Activated CD4-positive, alpha-beta memory T cell treated with anti-CD3 and anti-CD28 coated beads for 36 hours (primary cell): ENCODE results near the gene ZC3HAV1L. TPM values are rescaled to one million over a fixed set of nuclear protein-coding genes. Genes with fewer than 3 reads are reported as not detected.
A peak's percentile ranks its signal among the peaks of the same experiment; 100 is the strongest.
"Not testable (repeated sequence)": the region's sequence is repeated elsewhere in the genome, so short reads cannot be mapped to it uniquely, and the experiment has no call there.

Source experiments
- CTCF ChIA-PET: fragments of 350-600 bp; sonication (Branson Sonifier 250); formaldehyde crosslinking; loops from one replicate; lab custom pipeline; 2021; ENCODE audit warnings: antibody characterized with exemption, inconsistent platforms; lab: Charles Lee
- POLR2A ChIA-PET: fragments of 350-600 bp; sonication (Branson Sonifier 250); formaldehyde crosslinking; loops from one replicate; lab custom pipeline; 2021; ENCODE audit warnings: antibody characterized with exemption; lab: Charles Lee
- DNase-seq: peaks from one replicate; pipeline ENCODE4 v3.0.0-alpha.2; 2020
- H3K27ac Mint-ChIP-seq: one replicate; pipeline ENCODE4 v1.8.0; 2021; ENCODE audit warnings: mixed read lengths
- H3K27me3 Mint-ChIP-seq: one replicate; pipeline ENCODE4 v1.8.0; 2021; ENCODE audit warnings: mixed read lengths
- H3K36me3 Mint-ChIP-seq: one replicate; pipeline ENCODE4 v1.8.0; 2021; ENCODE audit warnings: mixed read lengths
- H3K4me1 Mint-ChIP-seq: one replicate; pipeline ENCODE4 v1.8.0; 2021; ENCODE audit warnings: low read depth, mixed read lengths
- H3K4me3 Mint-ChIP-seq: one replicate; pipeline ENCODE4 v1.8.0; 2021; ENCODE audit warnings: mild to moderate bottlenecking, mixed read lengths
- H3K9me3 Mint-ChIP-seq: one replicate; pipeline ENCODE4 v1.8.0; 2021; ENCODE audit warnings: mixed read lengths
- intact Hi-C: fragments of 100-400 bp; cut with micrococcal nuclease; formaldehyde crosslinking; loops from one replicate; pipeline ENCODE4 v1.15.1; 2023
- total RNA-seq, 2 experiments: library from RNA; stranded (reverse); gene quantifications; one replicate each; pipeline ENCODE4 v1.2.3, GENCODE V29; 2021

ZC3HAV1L gene
- total RNA-seq, 2 experiments from 2014 or later: 11.8 to 14.7 TPM

GRCh38 chr7:139038691-139039090 is 2.8 kb upstream of the ZC3HAV1L start:
- CTCF ChIA-PET: interaction anchor here (1.4 kb wide), 1 partner anchor 36 kb away, joined by 3 read pairs; no protein-coding TSS in a partner anchor
- H3K27ac Mint-ChIP-seq: no peak overlapping the region

DNA sequence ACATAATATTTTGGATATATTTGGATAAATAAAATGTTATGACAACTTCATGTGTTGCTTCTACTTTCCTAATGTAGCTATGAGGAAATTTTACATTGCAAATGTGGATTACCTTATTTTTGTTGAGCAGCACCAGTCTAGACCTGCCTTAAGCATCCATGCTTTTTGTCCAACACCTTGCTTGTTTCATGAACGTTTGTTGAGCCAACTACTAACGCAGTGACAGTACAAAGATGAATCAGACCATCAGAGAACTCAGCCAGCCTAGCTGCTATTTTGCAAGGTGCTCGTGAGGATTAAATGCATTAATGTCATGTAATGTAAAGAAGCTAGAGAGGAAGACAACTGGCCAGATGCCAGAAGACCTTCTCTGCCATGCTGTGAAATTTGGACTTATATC is 1.1 kb upstream of the ZC3HAV1L start:
- H3K36me3 Mint-ChIP-seq: peaks cover 8% of the 10 kb centered on the region
- no peaks in the 10 kb centered on the region for H3K27me3 Mint-ChIP-seq
- no peak overlapping the region for H3K27ac Mint-ChIP-seq
- H3K9me3 Mint-ChIP-seq: no peaks in the 10 kb centered on the region
- intact Hi-C loops: loop anchor here (1.0 kb wide), 1 partner anchor 7 kb away; no protein-coding TSS in a partner anchor
- peak overlapping the region; percentile 25 for H3K4me3 Mint-ChIP-seq
- POLR2A ChIA-PET: interaction anchor here (1.3 kb wide), 1 partner anchor 23 kb away, joined by 4 read pairs; no protein-coding TSS in a partner anchor
- peaks cover 30% of the 10 kb centered on the region for H3K4me1 Mint-ChIP-seq
- no peak for DNase-seq
- CTCF ChIA-PET: interaction anchor here (1.0 to 1.2 kb wide), 3 partner anchors 11 to 150 kb away, joined by 3 to 4 read pairs (median 3); no protein-coding TSS in a partner anchor

More at GRCh38 chr7:139038691-139039090, 2.8 kb upstream of the ZC3HAV1L start:
- Mint-ChIP-seq H3K27me3 (no peaks in the 10 kb centered on the region), H3K9me3 (no peaks in the 10 kb centered on the region), H3K36me3 (peaks cover 8% of the 10 kb centered on the region), H3K4me3 (no peak overlapping the region), H3K4me1 (peaks cover 32% of the 10 kb centered on the region)
- no peak for DNase-seq
- POLR2A ChIA-PET: no interaction called here
- intact Hi-C loops: no loop called here

GRCh38 chr7:139034855-139035585 is 822 bp downstream of the ZC3HAV1L start:
- H3K27me3 Mint-ChIP-seq: no peaks in the 10 kb centered on the region
- H3K36me3 Mint-ChIP-seq: peaks cover 11% of the 10 kb centered on the region
- ChIA-PET POLR2A (interaction anchor here (0.9 to 1.6 kb wide), 4 partner anchors 9 to 38 kb away, joined by 3 to 4 read pairs (median 4); no protein-coding TSS in a partner anchor), CTCF (interaction anchor here (1.0 to 4.5 kb wide), 3 partner anchors 17 to 149 kb away, joined by 5 to 20 read pairs (median 12); no protein-coding TSS in a partner anchor)
- H3K27ac Mint-ChIP-seq: peak overlapping the region; percentile 70
- H3K4me1 Mint-ChIP-seq: peaks cover 21% of the 10 kb centered on the region
- H3K4me3 Mint-ChIP-seq: peak overlapping the region; percentile 81
- no peaks in the 10 kb centered on the region for H3K9me3 Mint-ChIP-seq
- intact Hi-C loops: loop anchor here (2.0 kb wide), 1 partner anchor 282 kb away; no protein-coding TSS in a partner anchor
- peak; percentile 52 for DNase-seq

DNA sequence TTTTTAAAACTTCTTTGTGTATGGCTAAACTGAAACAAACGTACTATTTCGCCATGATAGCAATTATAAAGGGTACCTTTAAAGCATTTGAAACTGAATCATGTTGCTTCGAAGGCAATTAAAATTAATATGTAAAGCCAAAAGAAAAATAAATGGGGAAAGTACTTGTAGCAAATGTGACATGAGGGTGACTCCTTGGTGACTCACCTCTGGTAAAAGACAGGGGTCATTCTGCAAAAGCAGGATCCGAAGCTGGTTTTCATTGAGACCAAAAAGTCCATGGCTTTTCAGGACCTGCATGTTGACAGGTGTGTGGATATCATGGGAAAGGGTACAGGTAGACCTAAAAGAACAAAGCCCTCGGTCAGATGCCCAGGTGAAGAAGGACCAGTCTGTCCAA is 1.5 kb downstream of the ZC3HAV1L start:
- DNase-seq: no peak
- Mint-ChIP-seq H3K4me1 (peaks cover 21% of the 10 kb centered on the region), H3K36me3 (peaks cover 17% of the 10 kb centered on the region), H3K27ac (no peak overlapping the region), H3K27me3 (no peaks in the 10 kb centered on the region), H3K4me3 (peak overlapping the region; percentile 81), H3K9me3 (no peaks in the 10 kb centered on the region)
- intact Hi-C loops: loop anchor here (2.0 kb wide), 1 partner anchor 282 kb away; no protein-coding TSS in a partner anchor
- ChIA-PET POLR2A (interaction anchor here (0.9 to 1.6 kb wide), 3 partner anchors 10 to 15 kb away, joined by 3 to 4 read pairs (median 4); no protein-coding TSS in a partner anchor), CTCF (interaction anchor here (1.9 to 4.5 kb wide), 2 partner anchors 17 to 41 kb away, joined by 12 to 20 read pairs; no protein-coding TSS in a partner anchor)

DNA sequence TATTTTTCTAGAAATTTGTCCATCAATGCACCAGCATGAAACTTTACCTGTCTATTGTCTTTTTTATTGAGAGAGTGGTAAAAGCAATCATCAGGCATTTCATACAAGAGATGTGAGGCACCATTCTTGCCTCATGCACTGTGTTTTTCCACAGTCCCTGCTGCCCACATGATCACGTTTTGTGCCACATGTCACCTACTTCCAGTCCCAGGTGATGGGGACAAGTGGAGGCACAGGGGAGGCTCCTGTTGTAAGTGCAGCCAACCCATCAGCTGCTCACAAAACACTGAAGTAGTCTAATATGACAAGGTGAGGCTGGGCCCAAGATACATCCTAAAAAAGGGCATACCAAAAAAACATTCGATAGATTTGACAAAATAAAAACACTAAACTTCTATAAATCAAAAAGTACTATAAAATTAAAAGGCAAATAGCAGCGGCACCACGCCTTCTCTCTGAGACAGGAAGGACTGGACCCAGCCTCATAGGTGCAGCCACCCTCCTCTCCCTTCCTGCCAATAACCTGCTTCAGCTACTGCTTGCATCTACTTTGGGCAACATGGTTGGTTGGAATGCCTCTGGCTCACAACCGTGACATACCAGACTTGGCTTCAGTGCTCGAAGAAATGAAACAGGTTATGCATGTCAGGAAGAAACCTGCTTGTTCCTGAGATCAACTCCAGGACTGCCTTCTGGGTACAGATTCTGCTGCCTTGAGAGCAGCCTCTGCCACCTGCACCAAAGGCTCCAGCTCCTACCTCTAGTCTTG is 2.3 kb downstream of the ZC3HAV1L start:
- DNase-seq: no peak
- H3K27me3 Mint-ChIP-seq: no peaks in the 10 kb centered on the region
- intact Hi-C loops: loop anchor here (2.0 kb wide), 1 partner anchor 281 kb away; no protein-coding TSS in a partner anchor
- no peaks in the 10 kb centered on the region for H3K9me3 Mint-ChIP-seq
- peak overlapping the region; percentile 81 for H3K4me3 Mint-ChIP-seq
- H3K4me1 Mint-ChIP-seq: peaks cover 21% of the 10 kb centered on the region
- CTCF ChIA-PET: interaction anchor here (1.9 to 4.5 kb wide), 2 partner anchors 16 to 42 kb away, joined by 12 to 20 read pairs; no protein-coding TSS in a partner anchor
- H3K27ac Mint-ChIP-seq: no peak overlapping the region
- POLR2A ChIA-PET: no interaction called here
- peaks cover 19% of the 10 kb centered on the region for H3K36me3 Mint-ChIP-seq

DNA sequence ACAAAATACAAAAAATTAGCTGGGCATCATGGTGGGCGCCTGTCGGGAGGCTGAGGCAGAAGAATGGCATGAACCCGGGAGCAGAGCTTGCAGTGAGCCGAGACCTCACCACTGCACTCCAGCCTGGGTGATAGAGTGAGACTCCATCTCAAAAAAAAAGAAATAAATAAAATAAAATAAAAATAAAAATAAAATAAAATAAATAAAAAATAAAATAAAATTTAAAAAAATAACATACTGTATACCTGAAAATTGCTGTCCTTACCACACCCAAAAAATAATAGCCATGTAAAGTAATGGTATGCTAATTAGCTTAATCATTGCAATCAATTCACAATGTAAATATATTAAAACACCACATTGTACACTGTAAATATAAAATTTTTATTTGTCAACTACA is 3.4 kb downstream of the ZC3HAV1L start:
- Mint-ChIP-seq H3K4me3 (no peak overlapping the region), H3K36me3 (peaks cover 25% of the 10 kb centered on the region), H3K27ac (no peak overlapping the region), H3K4me1 (peaks cover 21% of the 10 kb centered on the region), H3K9me3 (no peaks in the 10 kb centered on the region), H3K27me3 (no peaks in the 10 kb centered on the region)
- CTCF ChIA-PET: interaction anchor here (4.5 kb wide), 1 partner anchor 15 kb away, joined by 20 read pairs; no protein-coding TSS in a partner anchor
- POLR2A ChIA-PET: no interaction called here
- no peak for DNase-seq
- intact Hi-C loops: no loop called here

DNA sequence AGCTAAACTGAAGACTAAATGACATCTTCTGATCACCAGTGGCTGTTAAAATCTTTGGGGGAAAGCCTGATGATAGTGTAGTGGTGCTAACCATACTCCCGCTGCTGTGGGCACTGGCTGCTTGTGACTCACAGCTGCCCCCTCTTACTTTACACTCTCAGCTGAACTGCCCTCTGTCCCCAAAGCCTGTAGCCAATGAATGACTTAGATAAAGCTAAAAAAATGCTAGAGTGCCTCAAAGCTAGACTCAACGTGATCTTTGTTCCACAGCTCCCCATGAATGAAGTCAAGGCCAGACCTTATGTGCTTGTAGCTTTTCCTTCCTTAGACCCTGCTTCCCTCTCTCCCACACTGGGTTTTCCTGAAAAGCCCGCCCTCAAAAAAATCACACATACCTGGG is 6.5 kb downstream of the ZC3HAV1L start:
- no peak overlapping the region for H3K4me3 Mint-ChIP-seq
- H3K27ac Mint-ChIP-seq: no peak overlapping the region
- peaks cover 10% of the 10 kb centered on the region for H3K4me1 Mint-ChIP-seq
- peaks cover 34% of the 10 kb centered on the region for H3K36me3 Mint-ChIP-seq
- intact Hi-C loops: no loop called here
- no peak for DNase-seq
- no peaks in the 10 kb centered on the region for H3K27me3 Mint-ChIP-seq
- CTCF ChIA-PET: interaction anchor here (1.0 to 1.9 kb wide), 2 partner anchors 13 to 143 kb away, joined by 6 to 7 read pairs; no protein-coding TSS in a partner anchor
- POLR2A ChIA-PET: no interaction called here
- no peaks in the 10 kb centered on the region for H3K9me3 Mint-ChIP-seq

- no peaks in the 10 kb centered on the region for H3K9me3 Mint-ChIP-seq
- no peaks in the 10 kb centered on the region for H3K4me1 Mint-ChIP-seq
- intact Hi-C loops: no loop called here
- POLR2A ChIA-PET: no interaction called here
- no peak for DNase-seq
- H3K27me3 Mint-ChIP-seq: no peaks in the 10 kb centered on the region
- H3K27ac Mint-ChIP-seq: no peak overlapping the region
- CTCF ChIA-PET: interaction anchor here (1.6 kb wide), 1 partner anchor 9 kb away, joined by 8 read pairs; no protein-coding TSS in a partner anchor
- H3K4me3 Mint-ChIP-seq: no peak overlapping the region
- H3K36me3 Mint-ChIP-seq: peaks cover 36% of the 10 kb centered on the region
Observed at GRCh38 chr7:139026551-139026950, 9.3 kb downstream of the ZC3HAV1L start.

DNA sequence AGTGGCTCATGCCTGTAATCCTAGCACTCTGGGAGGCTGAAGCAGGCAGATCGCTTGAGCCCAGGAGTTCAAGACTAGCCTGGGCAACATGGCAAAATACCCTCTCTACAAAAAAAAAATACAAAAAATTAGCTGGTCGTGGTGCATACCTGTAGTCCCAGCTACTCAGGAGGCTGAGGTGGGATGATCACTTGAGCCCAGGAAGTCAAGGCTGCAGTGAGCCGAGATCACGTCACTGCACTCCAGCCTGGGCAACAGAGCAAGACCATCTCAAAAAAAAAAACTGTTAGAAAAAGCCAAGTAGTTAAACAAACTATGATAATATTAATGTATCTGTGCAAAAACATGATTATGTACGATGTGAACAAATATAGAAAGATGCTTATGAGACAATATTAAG is 10.0 kb downstream of the ZC3HAV1L start:
- H3K4me1 Mint-ChIP-seq, H3K27ac Mint-ChIP-seq, H3K4me3 Mint-ChIP-seq, POLR2A ChIA-PET, H3K9me3 Mint-ChIP-seq, intact Hi-C loops, DNase-seq, H3K27me3 Mint-ChIP-seq: not testable (repeated sequence)
- CTCF ChIA-PET: interaction anchor here (1.2 to 1.6 kb wide), 2 partner anchors 9 to 139 kb away, joined by 3 to 8 read pairs; no protein-coding TSS in a partner anchor
- peaks cover 35% of the 10 kb centered on the region for H3K36me3 Mint-ChIP-seq

GRCh38 chr7:139023076-139023475 is 12.8 kb downstream of the ZC3HAV1L start:
- DNase-seq: no peak
- ChIA-PET CTCF (no interaction called here), POLR2A (no interaction called here)
- H3K9me3 Mint-ChIP-seq: no peaks in the 10 kb centered on the region
- no peaks in the 10 kb centered on the region for H3K27me3 Mint-ChIP-seq
- H3K36me3 Mint-ChIP-seq: peaks cover 24% of the 10 kb centered on the region
- H3K4me3 Mint-ChIP-seq: no peak overlapping the region
- no peak overlapping the region for H3K27ac Mint-ChIP-seq
- intact Hi-C loops: no loop called here
- H3K4me1 Mint-ChIP-seq: no peaks in the 10 kb centered on the region

GRCh38 chr7:139022286-139022685 is 13.6 kb downstream of the ZC3HAV1L start:
- ChIA-PET CTCF (interaction anchor here (1.4 kb wide), 1 partner anchor 52 kb away, joined by 5 read pairs; no protein-coding TSS in a partner anchor), POLR2A (no interaction called here)
- Mint-ChIP-seq H3K9me3 (no peaks in the 10 kb centered on the region), H3K36me3 (peaks cover 21% of the 10 kb centered on the region), H3K4me1 (no peaks in the 10 kb centered on the region), H3K4me3 (no peak overlapping the region), H3K27me3 (no peaks in the 10 kb centered on the region), H3K27ac (no peak overlapping the region)
- DNase-seq: no peak
- intact Hi-C loops: no loop called here
